K562 (cell line): ENCODE measurements around the gene NSMF.

Experiments used
- ATF7 ChIP-seq: fragments of 450-650 bp; IDR thresholded peaks from 2 replicates; pipeline ENCODE4 v1.7.1; 2014; ENCODE audit warnings: mild to moderate bottlenecking, moderate library complexity
- NRF1 ChIP-seq, 2 experiments: fragments of 450-650 bp; IDR thresholded peaks in 1 of 2; conservative IDR thresholded peaks in 1 of 2; 2 replicates each; pipeline ENCODE4 v1.6.1; 2014; ENCODE audit warnings: mild to moderate bottlenecking in 2 of 2
- RBBP5 ChIP-seq: fragments of 200-600 bp; sonication (generic); IDR thresholded peaks from 2 replicates; pipeline ENCODE4 v1.6.1; 2012; ENCODE audit warnings: borderline replicate concordance, mild to moderate bottlenecking, low read length, control low read depth, inconsistent platforms; ENCODE audit not compliant: insufficient read depth, poor library complexity, severe bottlenecking
- ZFP36 ChIP-seq: fragments of 150-350 bp; IDR thresholded peaks from 2 replicates; pipeline ENCODE4 v1.6.1; 2018; ENCODE audit warnings: low read length, low read depth; ENCODE audit not compliant: partially characterized antibody
- ZNF561 ChIP-seq: fragments of 450-650 bp; formaldehyde crosslinking; conservative IDR thresholded peaks from 2 replicates; pipeline ENCODE4 v1.4.0; 2020; ENCODE audit warnings: mild to moderate bottlenecking, moderate library complexity
- TF ChIP-seq, protein P1 (sequence below): fragments of 450-650 bp; formaldehyde crosslinking; IDR thresholded peaks from 2 replicates; pipeline ENCODE4 v1.4.0; 2020; ENCODE audit warnings: mild to moderate bottlenecking, moderate library complexity

DNA sequence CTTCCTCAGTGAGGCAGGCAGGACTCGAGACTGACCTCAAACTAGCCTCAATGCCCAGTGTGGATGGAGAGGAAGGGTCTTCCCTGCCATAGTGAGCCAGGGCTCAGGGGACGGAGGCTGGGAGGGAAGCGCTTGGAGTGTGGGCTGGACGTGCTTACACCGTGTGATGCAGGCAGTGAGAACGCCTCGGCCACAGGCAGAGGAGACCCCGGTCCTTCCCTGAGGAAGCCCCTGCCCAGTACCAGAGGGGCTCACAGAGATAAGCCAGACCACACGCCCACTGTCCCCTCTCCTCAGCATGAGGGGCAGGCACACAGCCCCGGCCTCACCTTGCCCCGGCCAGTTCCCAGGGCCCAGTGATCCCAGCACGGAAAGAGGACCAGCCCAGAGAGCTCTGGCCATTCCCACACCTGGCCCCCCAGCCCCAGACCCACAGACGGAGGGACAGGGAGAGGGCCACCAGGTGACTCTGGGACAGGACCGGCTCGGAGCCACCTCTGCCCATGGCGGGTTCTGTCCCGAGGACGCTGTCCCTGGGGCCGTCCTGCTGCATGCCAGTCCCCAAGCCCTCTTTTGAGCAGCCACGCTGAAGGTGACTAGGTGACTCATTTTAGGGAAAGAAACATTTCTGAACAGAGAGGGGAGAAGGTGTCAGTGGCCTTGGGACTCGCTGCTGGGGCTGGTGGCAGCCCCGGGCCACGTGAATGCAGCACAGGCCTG, 6.0 kb upstream of the NSMF start:
- TF ChIP-seq ZFP36 (no peak), NRF1 (conservative IDR thresholded peaks at IDR 0.05 in 1 of 2, IDR thresholded peaks at IDR 0.05 in 1 of 2) (no peak), ZNF561 (CRISPR knock-in tag) (no peak), ATF7 (no peak), RBBP5 (no peak)
- TF ChIP-seq, protein P1, sequence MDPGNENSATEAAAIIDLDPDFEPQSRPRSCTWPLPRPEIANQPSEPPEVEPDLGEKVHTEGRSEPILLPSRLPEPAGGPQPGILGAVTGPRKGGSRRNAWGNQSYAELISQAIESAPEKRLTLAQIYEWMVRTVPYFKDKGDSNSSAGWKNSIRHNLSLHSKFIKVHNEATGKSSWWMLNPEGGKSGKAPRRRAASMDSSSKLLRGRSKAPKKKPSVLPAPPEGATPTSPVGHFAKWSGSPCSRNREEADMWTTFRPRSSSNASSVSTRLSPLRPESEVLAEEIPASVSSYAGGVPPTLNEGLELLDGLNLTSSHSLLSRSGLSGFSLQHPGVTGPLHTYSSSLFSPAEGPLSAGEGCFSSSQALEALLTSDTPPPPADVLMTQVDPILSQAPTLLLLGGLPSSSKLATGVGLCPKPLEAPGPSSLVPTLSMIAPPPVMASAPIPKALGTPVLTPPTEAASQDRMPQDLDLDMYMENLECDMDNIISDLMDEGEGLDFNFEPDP, result no peak
